Measurements from ENCODE around the gene PIR.

Gene PIR

DNA sequence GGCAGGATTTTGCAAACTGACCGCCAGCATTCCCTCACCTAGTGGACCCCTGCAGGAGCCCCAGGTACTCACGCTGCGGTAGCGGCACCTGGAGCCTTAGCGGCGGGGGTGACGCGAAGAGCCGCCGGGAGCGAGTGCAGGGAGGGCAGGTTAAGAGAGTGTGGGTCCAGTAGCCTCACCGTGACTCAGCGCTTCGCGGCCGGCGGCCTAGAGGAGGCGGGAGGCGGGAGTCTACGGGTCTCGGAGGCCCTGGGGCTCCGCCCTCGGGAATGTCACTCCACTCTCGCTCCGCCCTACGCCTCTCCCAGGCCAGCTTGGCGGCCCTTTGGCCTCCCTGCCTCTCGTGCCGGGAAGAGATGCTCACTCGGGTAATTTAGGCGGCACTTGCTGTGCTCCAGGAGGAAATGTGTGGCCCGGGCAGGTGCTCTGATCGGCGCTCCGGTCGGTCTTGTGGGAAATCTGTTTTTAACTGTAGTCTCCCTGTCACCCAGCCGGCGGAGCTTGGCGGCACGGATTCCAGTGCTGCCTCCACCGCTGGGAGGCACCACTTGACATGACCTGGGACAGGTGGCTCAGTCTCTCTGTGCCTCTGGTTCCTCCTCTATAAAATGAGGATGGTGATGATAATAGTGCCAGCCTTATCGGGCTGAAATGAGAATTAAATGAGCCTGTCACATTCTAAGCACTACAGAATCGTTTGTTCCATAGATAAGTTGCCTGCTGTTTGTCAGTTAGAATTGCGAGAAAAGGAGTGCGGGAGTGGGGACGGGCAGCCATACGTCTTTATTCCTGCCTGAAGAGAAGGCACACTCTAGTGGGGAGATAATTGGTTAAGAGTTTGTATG is at the start of gene PIR:
TSS of gene PIR (minus strand) at position 216 of the 845 bp plus-strand sequence. CDS start 2,076 bp downstream, outside the sequence.
- DNase-seq: peak; percentile 10

DNA sequence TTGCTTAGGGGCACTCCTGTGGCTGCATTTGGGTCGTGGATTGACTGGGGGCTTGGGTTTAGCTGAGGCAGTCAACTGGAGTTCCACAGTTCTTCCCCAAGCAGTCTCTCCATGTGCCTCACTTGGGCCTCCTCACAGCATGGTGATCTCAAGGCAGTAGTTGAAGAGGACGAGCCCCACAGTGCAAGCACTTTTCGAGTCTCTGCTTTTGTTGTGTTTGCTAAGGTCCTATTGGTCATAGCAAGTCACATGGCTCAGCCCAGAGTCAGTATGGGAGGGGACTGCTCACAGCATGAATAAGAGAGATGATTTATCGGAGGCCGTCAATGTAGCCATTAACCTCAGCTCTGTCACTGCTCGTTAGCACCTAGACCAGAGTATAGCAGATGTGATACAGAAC is 37.2 kb upstream of the PIR start:
- DNase-seq: no peak

DNA sequence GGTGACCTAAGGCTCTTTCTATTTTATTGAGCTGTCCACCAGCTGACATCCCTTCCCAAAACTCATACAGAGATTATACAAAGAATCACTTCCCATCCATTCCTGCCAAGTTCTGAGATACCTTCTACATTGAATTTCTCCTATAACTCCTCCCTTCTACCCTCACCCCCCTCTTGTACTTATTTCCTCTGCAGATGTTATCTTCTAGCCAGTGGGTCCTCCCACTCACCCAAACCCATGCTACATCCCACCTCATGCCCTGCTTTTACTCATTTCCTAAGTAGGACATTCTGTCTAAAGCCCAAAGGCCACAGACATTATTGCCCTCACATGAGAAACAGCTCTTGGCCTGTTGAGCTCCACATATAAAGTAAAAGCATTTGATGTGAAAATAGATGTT is 36.0 kb upstream of the PIR start:
- no peak for DNase-seq

DNA sequence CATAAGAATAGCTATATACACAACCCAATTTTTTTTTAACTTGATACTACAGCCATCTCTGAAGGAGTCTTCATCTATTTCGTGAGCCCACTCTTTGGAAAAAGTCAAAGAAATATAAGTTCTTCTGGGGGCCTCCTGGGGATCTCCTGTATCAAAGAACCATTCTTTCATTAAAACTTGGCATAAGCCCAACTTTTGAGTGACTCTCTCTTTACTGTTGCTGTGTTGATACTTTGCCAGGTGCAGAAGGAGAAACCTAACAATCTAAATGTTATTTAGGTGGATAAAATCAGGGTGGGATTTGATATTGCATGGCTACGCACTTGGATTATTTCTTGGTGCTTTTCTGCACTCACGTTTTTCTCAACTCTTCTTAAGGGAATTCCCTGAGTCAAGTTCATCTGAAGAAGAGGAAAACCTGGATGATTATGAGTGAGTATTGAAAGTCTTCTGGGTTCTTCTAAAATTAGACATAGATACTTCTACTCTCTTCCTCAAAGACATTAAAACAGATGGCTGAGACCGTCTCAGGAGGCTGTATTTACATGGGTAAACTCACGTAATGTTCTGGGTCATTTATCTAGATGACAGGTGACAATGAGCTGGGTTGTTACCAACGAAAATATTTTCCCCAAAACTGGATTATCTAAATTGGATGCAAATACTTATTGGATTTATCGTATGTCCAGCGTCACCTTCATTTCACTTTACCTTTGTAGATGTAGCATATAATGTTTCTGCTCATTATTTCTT is 32.7 kb upstream of the PIR start:
- DNase-seq: no peak

DNA sequence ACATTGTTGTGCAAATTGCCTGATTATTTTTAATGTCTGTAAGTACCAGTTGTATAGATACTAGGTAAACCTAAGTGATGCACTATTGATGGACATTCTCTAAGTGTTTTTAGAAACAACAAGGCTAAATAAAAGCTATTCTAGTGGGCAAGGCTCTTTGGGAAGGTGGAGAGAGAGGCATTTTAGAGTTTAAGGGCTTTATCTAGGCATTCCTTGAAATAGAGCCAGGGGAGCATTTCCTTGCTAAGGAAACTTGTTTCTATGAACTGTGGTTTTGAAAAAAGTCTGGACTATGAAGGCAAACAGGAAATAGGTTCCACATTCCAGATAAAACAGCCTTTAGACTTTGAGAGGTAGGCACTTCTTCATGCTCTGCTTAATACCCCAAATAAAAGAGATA is 31.3 kb upstream of the PIR start:
- DNase-seq: no peak

DNA sequence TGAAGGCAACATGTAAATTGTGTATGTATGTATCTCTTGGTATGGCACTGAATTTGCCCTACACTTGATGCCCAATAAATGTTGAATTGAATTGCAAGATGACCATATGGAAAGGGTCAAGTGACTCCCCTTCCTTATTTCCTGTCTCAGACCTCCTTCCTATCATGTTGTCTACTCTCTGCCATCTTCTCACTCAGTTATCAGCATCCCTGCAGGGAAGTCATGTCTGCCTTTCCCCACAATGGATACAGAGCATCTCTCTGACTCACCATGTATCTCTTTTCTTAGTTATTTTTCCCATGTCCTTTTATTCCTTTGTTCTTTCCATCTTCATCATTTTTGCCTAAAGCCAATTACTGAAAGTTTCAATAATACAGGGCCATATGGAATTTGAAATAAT is 30.0 kb upstream of the PIR start:
- no peak for DNase-seq

DNA sequence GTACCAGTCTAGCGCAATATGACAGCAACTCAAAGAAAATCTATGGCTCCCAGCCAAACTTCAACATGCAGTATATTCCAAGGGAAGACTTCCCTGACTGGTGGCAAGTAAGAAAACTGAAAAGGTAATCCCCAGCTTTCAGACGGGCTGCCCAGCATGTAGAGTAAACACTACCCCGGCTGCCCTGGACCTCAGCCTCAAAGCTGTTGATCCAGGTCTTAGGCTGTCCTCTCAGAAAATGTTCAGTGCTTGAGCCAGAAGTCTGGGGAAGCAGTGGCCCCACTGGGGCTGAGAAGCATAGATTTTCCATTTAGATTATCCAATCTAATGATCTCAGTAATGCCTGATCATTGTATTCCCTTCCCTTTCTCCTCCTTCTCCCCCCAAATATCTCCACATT is 29.3 kb upstream of the PIR start:
- no peak for DNase-seq

DNA sequence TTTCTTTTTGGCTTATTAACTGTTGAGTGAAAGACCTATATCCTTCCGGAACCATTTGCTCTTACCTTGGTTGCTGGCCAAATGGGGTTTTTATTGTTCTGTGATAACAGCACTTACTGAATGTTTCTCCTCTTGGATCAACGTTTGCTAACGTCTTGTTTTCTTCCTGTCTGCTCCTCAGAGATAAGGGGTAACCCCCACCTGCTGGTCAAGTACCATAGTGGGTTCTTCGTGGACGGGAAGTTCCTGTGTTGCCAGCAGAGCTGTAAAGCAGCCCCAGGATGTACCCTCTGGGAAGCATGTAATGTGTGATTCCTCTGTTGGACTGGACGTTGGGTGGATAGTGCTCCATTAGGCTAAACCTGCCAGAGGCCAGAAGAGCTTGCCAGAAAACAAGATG is 22.8 kb upstream of the PIR start:
- no peak for DNase-seq

DNA sequence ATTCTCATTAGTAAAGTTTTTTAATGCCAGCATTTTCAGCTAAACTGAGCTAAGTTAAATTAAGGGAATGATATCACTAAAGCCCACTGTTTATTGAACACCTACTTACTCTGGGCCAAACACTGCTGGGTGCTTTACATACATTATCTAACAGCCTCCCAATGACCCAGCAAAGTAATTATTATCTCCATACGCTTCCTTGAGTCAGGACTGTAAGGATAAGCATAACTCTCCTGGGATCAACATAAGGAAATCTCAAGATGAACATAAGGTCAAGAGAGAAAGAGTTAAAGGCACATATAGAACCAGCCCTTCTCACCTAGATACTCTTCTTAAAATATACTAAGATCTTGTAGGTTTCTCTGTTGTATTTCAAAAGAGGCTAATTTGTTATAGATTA is 21.1 kb upstream of the PIR start:
- DNase-seq: no peak

DNA sequence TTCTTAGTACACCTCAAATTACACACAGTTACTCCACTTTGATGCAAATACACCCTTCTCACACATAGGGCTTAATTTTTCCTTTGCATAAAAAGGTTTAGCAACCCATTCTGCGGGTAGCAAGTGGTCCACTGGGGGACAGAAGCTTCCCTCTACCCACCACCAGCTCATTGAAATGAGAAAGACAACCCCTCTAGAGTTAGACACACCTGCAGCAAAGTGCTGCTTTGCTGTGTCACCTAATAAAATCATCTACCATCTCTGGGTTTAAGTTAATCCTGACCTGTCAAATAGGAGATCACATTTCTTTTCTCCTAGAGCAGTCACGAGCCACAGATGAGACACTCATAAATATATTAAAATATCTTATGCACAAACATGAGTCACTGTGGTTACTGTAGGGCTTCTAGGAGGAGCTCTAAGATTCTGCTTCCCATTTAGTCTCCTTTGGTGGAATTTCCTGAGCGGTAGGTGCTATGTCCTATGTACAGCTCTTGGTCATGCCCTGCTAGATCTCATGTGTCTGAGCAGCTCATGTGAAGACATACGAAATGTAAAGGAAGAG is 19.4 kb upstream of the PIR start:
- DNase-seq: no peak

DNA sequence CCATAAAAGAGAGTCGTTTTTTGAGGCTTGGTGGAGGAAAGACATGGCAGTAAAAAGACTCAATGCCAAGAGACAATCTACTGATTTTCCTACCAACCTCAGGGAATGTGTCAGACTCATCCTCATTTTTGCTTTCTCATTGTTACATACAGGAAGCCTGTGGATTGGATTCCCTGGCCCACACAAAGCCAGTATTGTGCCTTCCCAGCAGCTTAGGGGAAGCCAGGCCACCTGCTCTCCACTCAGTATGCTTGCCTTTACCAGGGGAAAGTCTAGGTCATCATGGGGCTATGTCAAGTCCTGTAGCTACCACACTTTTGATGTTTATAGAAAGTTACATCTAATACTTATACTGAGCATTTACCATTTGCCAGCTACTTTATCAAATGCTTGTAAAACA is 18.4 kb upstream of the PIR start:
- no peak for DNase-seq

DNA sequence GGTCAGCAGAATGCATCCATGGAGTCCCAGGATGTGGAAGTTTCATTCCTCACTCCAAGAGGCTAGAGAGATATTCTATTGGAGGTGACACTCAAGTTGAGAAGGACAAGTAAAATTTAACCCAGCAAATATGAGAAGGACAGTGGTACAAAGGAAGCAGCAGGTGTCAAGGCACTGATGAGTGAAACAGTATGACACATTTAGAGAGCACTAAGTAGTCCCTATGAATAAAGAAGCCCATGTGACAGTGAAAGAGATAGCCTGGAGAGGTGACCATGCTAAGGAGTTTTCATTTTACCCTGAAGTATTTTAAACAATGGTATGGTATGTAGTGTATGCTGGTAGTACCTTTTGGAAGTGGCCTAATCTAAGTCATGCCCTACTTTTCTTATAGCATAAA is 16.7 kb upstream of the PIR start:
- no peak for DNase-seq

DNA sequence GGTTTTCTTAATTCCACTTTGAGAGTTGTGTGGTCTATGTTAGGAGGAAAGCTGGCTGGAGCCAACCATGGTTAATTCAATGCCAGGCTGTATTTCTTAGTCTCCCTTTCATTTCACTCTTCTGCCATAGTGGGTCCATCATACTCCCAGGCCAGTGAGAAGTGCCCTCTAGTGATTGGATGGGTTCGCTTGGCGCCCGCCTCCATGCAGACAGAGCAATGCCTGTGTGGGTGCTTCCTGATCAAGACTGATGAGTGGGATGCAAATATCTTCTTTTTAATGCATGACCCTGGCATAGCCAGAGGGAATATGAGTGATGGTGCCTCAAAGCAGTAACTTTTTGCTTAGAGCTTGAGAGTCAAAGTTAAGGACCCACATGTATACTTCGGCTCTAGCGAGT is 13.9 kb upstream of the PIR start:
- DNase-seq: no peak

DNA sequence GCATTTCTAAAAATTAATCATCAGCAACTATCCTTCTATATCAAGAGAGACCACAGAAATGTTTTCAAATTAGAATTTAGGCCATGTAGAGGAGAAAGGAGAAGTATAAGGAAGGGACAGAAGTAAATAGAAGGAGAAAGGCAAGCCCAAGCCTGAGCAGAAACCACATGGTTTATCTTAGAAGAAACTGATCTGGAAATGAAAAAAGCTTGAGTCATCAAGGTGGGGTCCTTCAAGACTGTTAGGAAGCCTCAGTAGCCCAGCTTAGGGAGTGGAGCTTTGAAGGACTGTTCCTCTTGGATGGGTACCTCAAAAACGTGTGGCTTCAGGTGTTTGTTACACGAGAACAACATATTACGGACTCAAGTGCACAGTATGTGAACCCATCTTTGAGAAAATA is 12.0 kb upstream of the PIR start:
- no peak for DNase-seq

DNA sequence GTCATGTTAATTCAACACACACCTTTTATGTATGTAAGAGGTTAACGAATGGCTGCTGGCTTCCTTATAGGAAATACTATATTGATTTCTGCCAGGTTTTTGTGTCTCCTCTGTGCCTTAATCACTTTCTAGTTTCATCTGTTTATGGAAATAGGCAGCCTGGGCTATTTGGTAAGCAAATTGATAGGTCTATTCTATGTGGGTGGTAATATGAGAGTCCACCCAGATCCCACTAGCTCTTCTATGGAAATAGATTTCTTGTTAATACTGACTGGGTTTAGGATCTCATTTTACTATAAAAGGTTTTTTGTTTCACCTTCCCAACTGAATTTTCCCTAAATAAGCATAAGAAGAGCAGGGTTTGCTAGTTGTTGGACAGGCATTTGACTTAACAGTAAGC is 11.5 kb upstream of the PIR start:
- DNase-seq: no peak

DNA sequence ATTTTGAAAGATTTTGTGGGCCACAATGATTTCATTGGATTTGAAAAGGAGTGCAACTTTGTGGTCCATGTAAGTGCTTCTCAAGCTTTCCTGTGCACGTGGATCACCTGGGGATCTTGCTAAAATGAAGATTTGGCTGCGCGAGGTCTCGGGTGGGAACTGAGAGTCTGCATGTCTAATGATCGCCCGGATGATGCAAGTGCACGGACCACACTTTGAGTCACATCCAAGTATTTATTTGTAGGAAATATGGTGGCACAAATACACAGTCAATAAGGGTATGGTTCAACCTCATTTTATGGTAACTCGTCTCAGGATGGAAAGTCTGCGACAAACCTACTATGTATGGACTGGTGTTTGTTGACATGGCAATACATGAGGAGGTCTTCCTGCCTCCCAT is 8.4 kb upstream of the PIR start:
- DNase-seq: no peak

DNA sequence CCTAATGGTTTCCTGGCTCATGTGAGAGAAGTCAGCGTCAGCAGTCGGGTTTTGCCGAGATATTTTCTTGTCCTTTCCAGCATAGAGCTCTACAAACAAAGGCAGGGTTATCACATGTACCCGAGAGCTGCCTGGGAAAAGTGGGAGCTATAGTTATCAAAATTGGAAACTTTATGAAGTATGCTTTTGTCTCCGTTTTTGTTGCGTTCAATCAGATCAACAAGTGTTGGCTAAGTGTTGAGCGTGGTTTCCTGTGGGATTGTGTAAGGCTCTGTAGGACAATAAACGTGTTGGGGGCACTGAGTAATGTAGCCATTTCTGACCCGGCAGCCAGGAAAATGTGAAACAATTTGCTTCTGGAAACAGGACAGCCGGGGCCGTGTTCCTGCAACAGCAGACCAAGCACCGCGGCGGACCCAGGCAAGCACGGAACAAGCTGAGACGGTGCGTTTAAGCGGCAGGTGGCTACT is 7.4 kb upstream of the PIR start, which contains the start of gene BMX:
TSS of gene BMX (plus strand) at position 311 of the 470 bp plus-strand sequence. CDS start 7,547 bp downstream, outside the sequence.
- no peak for DNase-seq

DNA sequence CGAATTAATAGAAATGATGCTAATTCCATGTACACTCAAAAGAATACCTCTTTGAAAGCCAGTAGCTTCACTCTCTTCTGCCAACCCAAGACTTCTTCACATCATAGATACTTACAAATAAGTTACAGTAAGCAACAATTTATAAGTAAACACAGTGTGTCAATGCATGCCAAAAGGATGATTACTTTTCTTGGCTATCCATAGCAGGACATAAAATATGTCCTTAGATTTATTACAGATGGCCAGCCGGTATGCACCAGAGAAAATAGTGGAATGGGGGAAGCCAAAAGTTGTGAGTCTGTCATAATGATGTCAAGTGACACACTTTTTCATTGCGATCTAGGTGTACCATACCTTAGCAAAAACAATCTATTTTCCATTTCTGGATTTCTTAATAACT is 6.8 kb upstream of the PIR start:
- no peak for DNase-seq

DNA sequence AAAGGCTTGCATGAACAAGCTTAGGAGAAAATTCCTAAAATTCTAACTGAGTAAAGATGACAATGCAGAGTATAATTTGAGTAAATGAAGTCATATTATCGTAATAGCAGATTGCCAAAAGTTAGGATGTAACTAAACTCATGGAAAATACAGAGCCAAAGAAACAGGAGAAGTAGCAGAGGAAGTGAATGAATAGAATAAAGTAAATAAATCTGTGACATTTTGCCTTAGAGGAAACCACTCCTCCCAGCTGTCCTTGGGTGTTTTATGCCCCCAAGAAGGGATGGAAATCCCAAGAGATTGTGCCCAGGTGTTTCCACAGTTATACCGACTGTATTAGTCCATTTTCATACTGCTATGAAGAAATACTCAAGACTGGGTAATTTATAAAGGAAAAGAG is 5.6 kb upstream of the PIR start:
- DNase-seq: no peak

DNA sequence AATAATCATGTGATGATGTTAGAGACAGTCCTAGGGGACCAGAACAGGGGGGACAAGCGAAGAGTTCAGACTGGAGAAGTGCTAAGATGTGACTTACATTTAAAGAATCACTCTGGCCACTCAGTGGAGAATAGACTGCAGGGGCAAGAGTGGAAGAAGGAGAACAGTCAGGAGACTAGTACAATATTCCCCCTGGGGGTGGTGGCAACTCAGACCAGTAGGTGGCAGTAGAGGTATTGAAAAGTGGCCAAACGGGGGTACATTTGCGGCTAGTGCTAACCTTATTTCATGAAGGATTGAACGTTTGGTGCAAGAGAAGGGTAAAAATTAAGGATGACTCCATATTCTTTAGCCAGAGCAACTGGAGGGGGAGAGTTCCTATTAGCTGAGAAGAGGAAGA is 4.7 kb upstream of the PIR start:
- peak; percentile 43 for DNase-seq

DNA sequence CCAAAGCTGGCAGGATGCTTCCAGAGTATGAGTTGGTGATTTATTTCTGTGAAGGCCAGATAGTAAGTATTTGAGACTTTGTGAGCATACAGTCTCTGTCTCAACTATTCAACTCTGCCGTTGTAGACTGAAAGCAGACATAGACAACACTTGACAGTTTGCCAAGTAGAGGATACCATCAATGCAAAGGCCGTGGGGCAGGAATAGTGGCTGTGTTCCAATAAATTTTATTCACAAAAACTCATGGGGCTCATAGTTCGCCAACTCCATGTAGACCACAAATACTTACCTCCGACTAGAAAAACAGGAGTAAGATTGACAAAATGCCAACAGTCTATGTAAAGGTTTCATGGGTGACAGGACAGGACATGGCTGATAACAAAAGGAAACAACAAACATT is 3.7 kb upstream of the PIR start:
- no peak for DNase-seq

DNA sequence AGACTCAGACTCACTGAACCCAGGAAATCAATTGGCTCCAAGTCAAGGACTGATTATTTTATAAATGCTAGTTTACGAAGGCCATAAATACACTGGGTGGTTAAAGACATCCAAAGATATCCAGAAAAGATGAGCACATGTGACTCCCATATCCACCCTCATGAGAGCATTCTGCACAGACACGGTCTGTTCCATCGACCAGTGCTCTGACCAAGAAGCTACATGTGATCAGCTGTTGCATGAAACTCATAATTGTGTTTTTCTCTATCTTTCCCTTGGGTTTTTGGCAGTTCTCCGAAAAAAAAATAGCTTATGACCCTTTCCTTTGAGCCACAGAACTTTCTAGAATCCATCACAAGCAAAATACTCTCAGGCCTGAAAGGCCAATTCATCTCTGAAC is 2.7 kb upstream of the PIR start:
- DNase-seq: no peak

DNA sequence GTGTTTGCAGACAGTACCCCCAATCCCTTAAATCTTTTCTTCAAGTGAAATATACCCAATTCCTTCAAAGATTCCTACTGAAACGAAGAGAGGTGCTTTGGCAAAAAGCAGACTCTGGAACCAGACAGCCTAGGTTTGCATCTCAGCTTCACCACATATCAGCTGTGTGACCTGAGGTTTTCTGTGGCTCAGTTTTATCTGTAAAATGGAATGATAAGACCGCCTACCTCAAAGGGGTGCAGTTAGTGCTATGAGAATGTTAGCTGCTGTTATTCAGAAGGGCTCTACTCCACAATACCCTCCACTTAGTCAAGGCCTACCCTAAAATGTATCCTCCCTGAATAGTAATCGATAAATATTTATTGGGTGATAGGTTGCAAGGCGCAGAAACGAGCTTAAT is 664 bp downstream of the PIR start:
- DNase-seq: no peak

DNA sequence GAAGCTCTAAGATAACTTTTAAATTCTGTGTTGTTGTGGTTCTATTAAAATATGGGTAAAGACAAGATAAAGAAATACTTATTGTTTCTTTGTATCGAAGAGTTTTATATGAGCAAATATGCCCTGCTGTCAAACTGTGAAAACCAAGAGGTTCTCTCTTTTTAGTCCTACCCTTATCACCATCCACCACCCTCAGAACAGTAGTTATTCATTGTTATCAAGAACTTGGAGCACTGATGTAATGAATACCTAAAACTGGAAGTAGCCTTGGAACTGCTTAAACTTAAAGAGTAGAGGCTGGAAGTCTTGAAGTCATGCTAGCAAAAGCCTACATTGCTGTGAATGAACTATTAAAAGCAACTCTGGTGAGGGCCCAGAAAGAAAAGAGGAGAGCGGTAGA is 9.2 kb downstream of the PIR start:
- DNase-seq: no peak

Data from CD4-positive, alpha-beta T cell treated with Interleukin-4 for 4 hours (primary cell).